Kidney glomerular epithelial cell (primary cell): Measurements from ENCODE around the gene PRKACG.

ENCODE experiments used
- DNase-seq: peaks from one replicate; lab custom pipeline; 2025; lab: John Stamatoyannopoulos, UW

The PRKACG gene

GRCh38 chr9:68983522-68984424 is 30.1 kb downstream of the PRKACG start:
- DNase-seq, result no peak

GRCh38 chr9:68983008-68983411 is 30.9 kb downstream of the PRKACG start:
- no peak for DNase-seq

GRCh38 chr9:68981789-68982188 is 32.1 kb downstream of the PRKACG start:
- DNase-seq, result peak; percentile 33

GRCh38 chr9:68980341-68980914 is 33.5 kb downstream of the PRKACG start:
- no peak for DNase-seq

- DNase-seq, result no peak
Observed at GRCh38 chr9:68979538-68980314, 34.2 kb downstream of the PRKACG start.

GRCh38 chr9:68978501-68978900 is 35.4 kb downstream of the PRKACG start:
- DNase-seq, result no peak

GRCh38 chr9:68978066-68978465 is 35.8 kb downstream of the PRKACG start:
- no peak for DNase-seq

- DNase-seq, result no peak
Observed at GRCh38 chr9:68975365-68976043, 38.4 kb downstream of the PRKACG start.

- no peak for DNase-seq
Observed at GRCh38 chr9:68974901-68975300, 39.0 kb downstream of the PRKACG start.

GRCh38 chr9:68974431-68974830 is 39.5 kb downstream of the PRKACG start:
- DNase-seq, result no peak

- DNase-seq, result no peak
Observed at GRCh38 chr9:68973619-68974018, 40.3 kb downstream of the PRKACG start.

- DNase-seq, result no peak
Observed at GRCh38 chr9:68970151-68970550, 43.8 kb downstream of the PRKACG start.

GRCh38 chr9:68969538-68969937 is 44.4 kb downstream of the PRKACG start:
- DNase-seq, result no peak

GRCh38 chr9:68967800-68968199 is 46.1 kb downstream of the PRKACG start:
- DNase-seq, result no peak

GRCh38 chr9:68966496-68966944 is 47.4 kb downstream of the PRKACG start:
- DNase-seq, result no peak

GRCh38 chr9:68964765-68965164 is 49.1 kb downstream of the PRKACG start:
- no peak for DNase-seq

- DNase-seq, result no peak
Observed at GRCh38 chr9:68964102-68964541, 49.8 kb downstream of the PRKACG start.

- DNase-seq, result no peak
Observed at GRCh38 chr9:68963416-68963815, 50.5 kb downstream of the PRKACG start.
